Stimulated activated memory B cell treated with anti-CD40 and anti-IgM and Interleukin-4, amounts not matched to agents 10 μg/mL and 1 μg/mL and 100 μg/mL, for 72 hours (primary cell): ENCODE measurements around the gene MRPS14.

Experiments
- ATAC-seq: fragments of 150-1000 bp; cut with Tn5 transposase; 2 replicates; pipeline ENCODE4 v1.10.0; 2021
- H3K27ac Mint-ChIP-seq: one replicate; pipeline ENCODE4 v1.8.0; 2022; ENCODE audit warnings: mild to moderate bottlenecking, mixed read lengths
- H3K27me3 Mint-ChIP-seq: one replicate; pipeline ENCODE4 v1.8.0; 2022; ENCODE audit warnings: mixed read lengths
- H3K36me3 Mint-ChIP-seq: one replicate; pipeline ENCODE4 v1.8.0; 2022; ENCODE audit warnings: mixed read lengths
- H3K4me1 Mint-ChIP-seq: one replicate; pipeline ENCODE4 v1.8.0; 2022; ENCODE audit warnings: mixed read lengths
- H3K4me3 Mint-ChIP-seq: one replicate; pipeline ENCODE4 v1.8.0; 2022; ENCODE audit warnings: mild to moderate bottlenecking, moderate library complexity, mixed read lengths
- H3K9me3 Mint-ChIP-seq: one replicate; pipeline ENCODE4 v1.8.0; 2022; ENCODE audit warnings: mixed read lengths

The MRPS14 gene

GRCh38 chr1:174999936-175000696 is 23.1 kb downstream of the MRPS14 start, which contains the start of gene CACYBP:
TSS of gene CACYBP (plus strand) at chr1:174999947. CDS start at chr1:175000181, 234 bp downstream.
- no peaks in the 10 kb centered on the region for H3K9me3 Mint-ChIP-seq
- peaks cover 1% of the 10 kb centered on the region for H3K36me3 Mint-ChIP-seq
- H3K27ac Mint-ChIP-seq = no peak within 1 kb of the TSS
- H3K27me3 Mint-ChIP-seq = no peaks in the 10 kb centered on the region
- H3K4me1 Mint-ChIP-seq = peaks cover 43% of the 10 kb centered on the region
- no peak for ATAC-seq
- H3K4me3 Mint-ChIP-seq = no peak within 1 kb of the TSS

GRCh38 chr1:174999216-174999935 is 23.8 kb downstream of the MRPS14 start:
- H3K27me3 Mint-ChIP-seq = no peaks in the 10 kb centered on the region
- H3K27ac Mint-ChIP-seq = no peak overlapping the region
- no peaks in the 10 kb centered on the region for H3K9me3 Mint-ChIP-seq
- peak; percentile 92 for ATAC-seq
- H3K4me1 Mint-ChIP-seq = peaks cover 39% of the 10 kb centered on the region
- no peaks in the 10 kb centered on the region for H3K36me3 Mint-ChIP-seq
- no peak overlapping the region for H3K4me3 Mint-ChIP-seq

- ATAC-seq = peak; percentile 22
Observed at GRCh38 chr1:174998569-174999215, 24.5 kb downstream of the MRPS14 start.

GRCh38 chr1:174997041-174997440 is 26.2 kb downstream of the MRPS14 start:
- Mint-ChIP-seq H3K27ac (no peak overlapping the region), H3K4me1 (peaks cover 19% of the 10 kb centered on the region), H3K27me3 (no peaks in the 10 kb centered on the region), H3K4me3 (no peak overlapping the region), H3K36me3 (no peaks in the 10 kb centered on the region), H3K9me3 (no peaks in the 10 kb centered on the region)
- ATAC-seq = no peak

More at GRCh38 chr1:174998569-174999215, 24.5 kb downstream of the MRPS14 start:
- peaks cover 34% of the 10 kb centered on the region for H3K4me1 Mint-ChIP-seq
- no peaks in the 10 kb centered on the region for H3K27me3 Mint-ChIP-seq
- H3K9me3 Mint-ChIP-seq = no peaks in the 10 kb centered on the region
- no peak overlapping the region for H3K4me3 Mint-ChIP-seq
- H3K27ac Mint-ChIP-seq = no peak overlapping the region
- no peaks in the 10 kb centered on the region for H3K36me3 Mint-ChIP-seq

- ATAC-seq = no peak
- Mint-ChIP-seq H3K36me3 (no peaks in the 10 kb centered on the region), H3K27ac (no peak overlapping the region), H3K27me3 (no peaks in the 10 kb centered on the region), H3K4me1 (peaks cover 13% of the 10 kb centered on the region), H3K9me3 (no peaks in the 10 kb centered on the region), H3K4me3 (no peak overlapping the region)
Observed at GRCh38 chr1:174996476-174996875, 26.7 kb downstream of the MRPS14 start.

- no peak for ATAC-seq
- no peaks in the 10 kb centered on the region for H3K36me3 Mint-ChIP-seq
- no peaks in the 10 kb centered on the region for H3K27me3 Mint-ChIP-seq
- no peaks in the 10 kb centered on the region for H3K9me3 Mint-ChIP-seq
- H3K4me1 Mint-ChIP-seq = peaks cover 7% of the 10 kb centered on the region
- H3K27ac Mint-ChIP-seq = no peak overlapping the region
- H3K4me3 Mint-ChIP-seq = no peak overlapping the region
Observed at GRCh38 chr1:174995916-174996315, 27.3 kb downstream of the MRPS14 start.

- no peaks in the 10 kb centered on the region for H3K4me1 Mint-ChIP-seq
- no peak overlapping the region for H3K4me3 Mint-ChIP-seq
- H3K27me3 Mint-ChIP-seq = no peaks in the 10 kb centered on the region
- H3K9me3 Mint-ChIP-seq = no peaks in the 10 kb centered on the region
- no peak overlapping the region for H3K27ac Mint-ChIP-seq
- no peak for ATAC-seq
- H3K36me3 Mint-ChIP-seq = no peaks in the 10 kb centered on the region
Observed at GRCh38 chr1:174995121-174995520, 28.1 kb downstream of the MRPS14 start.

- H3K36me3 Mint-ChIP-seq = peaks cover 28% of the 10 kb centered on the region
- no peaks in the 10 kb centered on the region for H3K9me3 Mint-ChIP-seq
- H3K27me3 Mint-ChIP-seq = no peaks in the 10 kb centered on the region
- peaks cover 18% of the 10 kb centered on the region for H3K4me1 Mint-ChIP-seq
- no peak overlapping the region for H3K4me3 Mint-ChIP-seq
- ATAC-seq = no peak
- no peak overlapping the region for H3K27ac Mint-ChIP-seq
Observed at GRCh38 chr1:174991473-174991872, 31.8 kb downstream of the MRPS14 start.

- Mint-ChIP-seq H3K4me1 (peaks cover 18% of the 10 kb centered on the region), H3K36me3 (peaks cover 34% of the 10 kb centered on the region), H3K27me3 (no peaks in the 10 kb centered on the region), H3K27ac (peak overlapping the region; percentile 87), H3K9me3 (no peaks in the 10 kb centered on the region), H3K4me3 (peak overlapping the region; percentile 65)
- peak; percentile 57 for ATAC-seq
Observed at GRCh38 chr1:174990382-174990999, 32.7 kb downstream of the MRPS14 start.

GRCh38 chr1:174989536-174990220 is 33.5 kb downstream of the MRPS14 start:
- Mint-ChIP-seq H3K27me3 (no peaks in the 10 kb centered on the region), H3K27ac (peak overlapping the region; percentile 87), H3K4me3 (peak overlapping the region; percentile 43), H3K36me3 (peaks cover 38% of the 10 kb centered on the region), H3K9me3 (no peaks in the 10 kb centered on the region), H3K4me1 (peaks cover 18% of the 10 kb centered on the region)
- ATAC-seq = no peak

- no peak for ATAC-seq
- H3K36me3 Mint-ChIP-seq = peaks cover 40% of the 10 kb centered on the region
- no peaks in the 10 kb centered on the region for H3K9me3 Mint-ChIP-seq
- H3K4me3 Mint-ChIP-seq = no peak overlapping the region
- H3K27me3 Mint-ChIP-seq = no peaks in the 10 kb centered on the region
- H3K4me1 Mint-ChIP-seq = peaks cover 18% of the 10 kb centered on the region
- H3K27ac Mint-ChIP-seq = peak overlapping the region; percentile 87
Observed at GRCh38 chr1:174988986-174989385, 34.2 kb downstream of the MRPS14 start.

GRCh38 chr1:174988539-174988938 is 34.7 kb downstream of the MRPS14 start:
- no peaks in the 10 kb centered on the region for H3K9me3 Mint-ChIP-seq
- H3K4me3 Mint-ChIP-seq = no peak overlapping the region
- H3K27ac Mint-ChIP-seq = peak overlapping the region; percentile 87
- H3K36me3 Mint-ChIP-seq = peaks cover 40% of the 10 kb centered on the region
- ATAC-seq = no peak
- no peaks in the 10 kb centered on the region for H3K27me3 Mint-ChIP-seq
- H3K4me1 Mint-ChIP-seq = peaks cover 18% of the 10 kb centered on the region

GRCh38 chr1:174984952-174985351 is 38.3 kb downstream of the MRPS14 start:
- no peak overlapping the region for H3K4me3 Mint-ChIP-seq
- ATAC-seq = no peak
- peaks cover 3% of the 10 kb centered on the region for H3K9me3 Mint-ChIP-seq
- H3K36me3 Mint-ChIP-seq = peaks cover 70% of the 10 kb centered on the region
- no peaks in the 10 kb centered on the region for H3K27me3 Mint-ChIP-seq
- H3K4me1 Mint-ChIP-seq = peaks cover 25% of the 10 kb centered on the region
- peak overlapping the region; percentile 48 for H3K27ac Mint-ChIP-seq

- Mint-ChIP-seq H3K27me3 (no peaks in the 10 kb centered on the region), H3K36me3 (peaks cover 57% of the 10 kb centered on the region), H3K4me3 (no peak overlapping the region), H3K9me3 (peaks cover 3% of the 10 kb centered on the region), H3K27ac (no peak overlapping the region), H3K4me1 (peaks cover 7% of the 10 kb centered on the region)
- no peak for ATAC-seq
Observed at GRCh38 chr1:174982971-174983689, 40.1 kb downstream of the MRPS14 start.
